KMS-11 (cell line): ENCODE measurements around the gene ADAMTS10.

Experiments used
- H2AFZ ChIP-seq: fragments of 200-600 bp; sonication (generic); 2 replicates; pipeline ENCODE4 v1.6.1; 2016; ENCODE audit warnings: antibody characterized with exemption, mixed run types, low read depth
- H3K27ac ChIP-seq: fragments of 200-600 bp; sonication (generic); 2 replicates; pipeline ENCODE4 v1.6.1; 2016; ENCODE audit warnings: mild to moderate bottlenecking, mixed run types
- H3K27me3 ChIP-seq: fragments of 200-600 bp; sonication (generic); 2 replicates; pipeline ENCODE4 v1.6.1; 2017; ENCODE audit warnings: mild to moderate bottlenecking, low read depth, mixed run types, moderate library complexity; ENCODE audit not compliant: insufficient read depth
- H3K36me3 ChIP-seq: fragments of 200-600 bp; sonication (generic); 2 replicates; pipeline ENCODE4 v1.6.1; 2017; ENCODE audit warnings: mild to moderate bottlenecking, mixed run types; ENCODE audit not compliant: insufficient read depth
- H3K4me1 ChIP-seq: fragments of 200-600 bp; sonication (generic); 2 replicates; pipeline ENCODE4 v1.6.1; 2016; ENCODE audit warnings: mild to moderate bottlenecking, low read depth, mixed run types; ENCODE audit not compliant: poor library complexity, severe bottlenecking
- H3K4me2 ChIP-seq: fragments of 200-600 bp; sonication (generic); 2 replicates; pipeline ENCODE4 v1.7.0; 2016; ENCODE audit warnings: mild to moderate bottlenecking, mixed run types
- H3K4me3 ChIP-seq: fragments of 200-600 bp; sonication (generic); IDR thresholded peaks from 2 replicates; pipeline ENCODE4 v1.6.1; 2017; ENCODE audit warnings: low read depth, low read length, mixed read lengths; ENCODE audit not compliant: insufficient read depth
- H3K79me2 ChIP-seq: fragments of 200-600 bp; sonication (generic); 2 replicates; pipeline ENCODE4 v1.6.1; 2016; ENCODE audit warnings: low read depth, mixed run types; ENCODE audit not compliant: insufficient read depth
- H3K9ac ChIP-seq: fragments of 200-600 bp; sonication (generic); 2 replicates; pipeline ENCODE4 v1.6.1; 2016; ENCODE audit warnings: mild to moderate bottlenecking, mixed run types
- H4K20me1 ChIP-seq: fragments of 200-600 bp; sonication (generic); 2 replicates; pipeline ENCODE4 v1.6.1; 2016; ENCODE audit warnings: mild to moderate bottlenecking, mixed run types; ENCODE audit not compliant: insufficient read depth
- TF ChIP-seq, protein P1 (sequence below): fragments of 200-600 bp; sonication (generic); conservative IDR thresholded peaks from 2 replicates; pipeline ENCODE4 v1.6.1; 2017; ENCODE audit warnings: low read depth, mild to moderate bottlenecking, antibody characterized with exemption, low read length, moderate library complexity, mixed read lengths

The ADAMTS10 gene

GRCh38 chr19:8610936-8611300 is 403 bp upstream of the ADAMTS10 start:
- no peaks in the 10 kb centered on the region for H3K79me2 ChIP-seq
- peaks cover 8% of the 10 kb centered on the region; the same call in 1 of the 2 replicates for H3K27me3 ChIP-seq
- no peak overlapping the region for H3K27ac ChIP-seq
- no peaks in the 10 kb centered on the region for H4K20me1 ChIP-seq
- H3K9ac ChIP-seq = no peak overlapping the region
- no peaks in the 10 kb centered on the region for H3K36me3 ChIP-seq
- TF ChIP-seq, protein P1, sequence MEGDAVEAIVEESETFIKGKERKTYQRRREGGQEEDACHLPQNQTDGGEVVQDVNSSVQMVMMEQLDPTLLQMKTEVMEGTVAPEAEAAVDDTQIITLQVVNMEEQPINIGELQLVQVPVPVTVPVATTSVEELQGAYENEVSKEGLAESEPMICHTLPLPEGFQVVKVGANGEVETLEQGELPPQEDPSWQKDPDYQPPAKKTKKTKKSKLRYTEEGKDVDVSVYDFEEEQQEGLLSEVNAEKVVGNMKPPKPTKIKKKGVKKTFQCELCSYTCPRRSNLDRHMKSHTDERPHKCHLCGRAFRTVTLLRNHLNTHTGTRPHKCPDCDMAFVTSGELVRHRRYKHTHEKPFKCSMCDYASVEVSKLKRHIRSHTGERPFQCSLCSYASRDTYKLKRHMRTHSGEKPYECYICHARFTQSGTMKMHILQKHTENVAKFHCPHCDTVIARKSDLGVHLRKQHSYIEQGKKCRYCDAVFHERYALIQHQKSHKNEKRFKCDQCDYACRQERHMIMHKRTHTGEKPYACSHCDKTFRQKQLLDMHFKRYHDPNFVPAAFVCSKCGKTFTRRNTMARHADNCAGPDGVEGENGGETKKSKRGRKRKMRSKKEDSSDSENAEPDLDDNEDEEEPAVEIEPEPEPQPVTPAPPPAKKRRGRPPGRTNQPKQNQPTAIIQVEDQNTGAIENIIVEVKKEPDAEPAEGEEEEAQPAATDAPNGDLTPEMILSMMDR = no peak
- no peak overlapping the region for H2AFZ ChIP-seq
- no peak overlapping the region for H3K4me2 ChIP-seq
- no peaks in the 10 kb centered on the region for H3K4me1 ChIP-seq
- no peak overlapping the region for H3K4me3 ChIP-seq

- TF ChIP-seq, protein P1 = no peak
- H3K27me3 ChIP-seq = peaks cover 8% of the 10 kb centered on the region; the same call in 1 of the 2 replicates
- no peaks in the 10 kb centered on the region for H3K4me1 ChIP-seq
- H4K20me1 ChIP-seq = no peaks in the 10 kb centered on the region
- no peak overlapping the region for H3K9ac ChIP-seq
- no peak overlapping the region for H3K4me2 ChIP-seq
- H2AFZ ChIP-seq = no peak overlapping the region
- no peaks in the 10 kb centered on the region for H3K79me2 ChIP-seq
- no peak overlapping the region for H3K27ac ChIP-seq
- H3K36me3 ChIP-seq = no peaks in the 10 kb centered on the region
- H3K4me3 ChIP-seq = no peak overlapping the region
Measured at GRCh38 chr19:8609279-8610040, 1.1 kb downstream of the ADAMTS10 start.

DNA sequence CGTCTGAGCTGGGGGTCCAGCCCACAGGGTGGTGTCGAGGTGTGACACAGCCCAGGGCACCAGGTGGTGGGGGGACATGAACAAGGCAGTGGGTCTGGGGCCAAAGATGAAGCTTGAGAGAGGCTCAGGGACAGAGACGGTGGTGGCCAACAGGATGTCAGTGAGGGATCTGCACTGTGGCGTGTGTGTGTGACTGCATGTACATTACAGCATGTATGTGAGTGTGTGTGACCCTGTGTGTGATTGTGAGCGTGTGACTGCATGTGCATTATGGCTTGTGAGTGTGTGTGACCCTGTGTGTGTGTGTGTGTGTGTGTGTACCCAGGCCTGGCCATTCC is 1.6 kb downstream of the ADAMTS10 start:
- TF ChIP-seq, protein P1 = no peak
- Histone ChIP-seq H3K9ac (no peak overlapping the region), H3K4me3 (no peak overlapping the region)

DNA sequence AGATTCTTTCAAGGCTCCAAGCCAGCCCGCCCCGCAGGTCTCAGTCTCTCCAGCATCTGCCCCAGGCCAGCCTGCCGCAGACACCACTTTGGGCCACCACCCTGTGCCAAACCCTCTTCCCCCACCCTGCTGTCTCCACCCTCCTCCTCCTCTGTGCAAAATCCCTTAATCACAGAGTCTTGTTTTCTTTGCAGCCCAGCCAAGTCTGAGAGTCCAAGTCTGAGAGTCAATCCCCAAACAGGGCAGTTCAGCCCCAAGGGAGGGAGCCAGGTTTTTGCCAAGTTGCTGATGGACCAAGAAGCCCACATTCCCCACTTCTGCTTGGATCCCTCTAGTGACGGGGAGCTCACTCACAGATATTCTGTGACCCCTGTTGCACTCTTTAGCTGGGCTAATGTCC is 3.1 kb downstream of the ADAMTS10 start:
- Histone ChIP-seq H3K4me2 (no peak overlapping the region), H2AFZ (no peak overlapping the region), H4K20me1 (no peaks in the 10 kb centered on the region), H3K4me3 (no peak overlapping the region), H3K27ac (no peak overlapping the region), H3K36me3 (no peaks in the 10 kb centered on the region), H3K79me2 (no peaks in the 10 kb centered on the region), H3K27me3 (peaks cover 8% of the 10 kb centered on the region; the same call in 1 of the 2 replicates), H3K9ac (no peak overlapping the region), H3K4me1 (no peaks in the 10 kb centered on the region)
- TF ChIP-seq, protein P1 = no peak

More for the DNA sequence above, 1.6 kb downstream of the ADAMTS10 start:
- Histone ChIP-seq H3K79me2 (no peaks in the 10 kb centered on the region), H3K27me3 (peaks cover 8% of the 10 kb centered on the region; the same call in 1 of the 2 replicates), H3K4me2 (no peak overlapping the region), H3K4me1 (no peaks in the 10 kb centered on the region), H3K27ac (no peak overlapping the region), H4K20me1 (no peaks in the 10 kb centered on the region), H2AFZ (no peak overlapping the region), H3K36me3 (no peaks in the 10 kb centered on the region)
